ENCODE data around the gene FBRSL1. TPM values are rescaled to one million over a fixed set of nuclear protein-coding genes. Genes with fewer than 3 reads are reported as not detected.

The FBRSL1 gene
- total and polyA plus RNA-seq, 2 of the 8 experiments (the other 6 are each of a cell fraction or from before 2014, with no cell fraction given) = 18.4 to 109 TPM

DNA sequence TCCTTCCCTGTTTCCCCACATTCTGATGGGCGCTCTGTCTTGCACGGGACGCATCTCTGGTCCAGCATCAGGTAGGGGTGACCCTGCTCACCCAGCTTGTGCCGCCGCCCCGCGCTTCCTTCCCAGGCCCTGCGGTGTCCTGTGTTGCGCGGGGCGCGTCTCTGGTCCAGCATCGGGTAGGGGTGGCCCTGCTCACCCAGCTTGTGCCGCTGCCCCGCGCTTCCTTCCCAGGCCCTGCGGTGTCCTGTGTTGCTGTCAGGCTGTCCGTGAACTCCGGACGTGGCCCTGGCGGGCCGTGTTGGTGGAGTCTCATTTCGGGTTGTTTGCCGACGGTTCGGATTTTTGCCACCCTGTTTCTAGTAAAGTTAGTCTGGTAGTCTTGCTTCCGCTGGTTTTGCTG lies 6.8 kb downstream of the FBRSL1 start (continued):
- TF ChIP-seq, protein P1, sequence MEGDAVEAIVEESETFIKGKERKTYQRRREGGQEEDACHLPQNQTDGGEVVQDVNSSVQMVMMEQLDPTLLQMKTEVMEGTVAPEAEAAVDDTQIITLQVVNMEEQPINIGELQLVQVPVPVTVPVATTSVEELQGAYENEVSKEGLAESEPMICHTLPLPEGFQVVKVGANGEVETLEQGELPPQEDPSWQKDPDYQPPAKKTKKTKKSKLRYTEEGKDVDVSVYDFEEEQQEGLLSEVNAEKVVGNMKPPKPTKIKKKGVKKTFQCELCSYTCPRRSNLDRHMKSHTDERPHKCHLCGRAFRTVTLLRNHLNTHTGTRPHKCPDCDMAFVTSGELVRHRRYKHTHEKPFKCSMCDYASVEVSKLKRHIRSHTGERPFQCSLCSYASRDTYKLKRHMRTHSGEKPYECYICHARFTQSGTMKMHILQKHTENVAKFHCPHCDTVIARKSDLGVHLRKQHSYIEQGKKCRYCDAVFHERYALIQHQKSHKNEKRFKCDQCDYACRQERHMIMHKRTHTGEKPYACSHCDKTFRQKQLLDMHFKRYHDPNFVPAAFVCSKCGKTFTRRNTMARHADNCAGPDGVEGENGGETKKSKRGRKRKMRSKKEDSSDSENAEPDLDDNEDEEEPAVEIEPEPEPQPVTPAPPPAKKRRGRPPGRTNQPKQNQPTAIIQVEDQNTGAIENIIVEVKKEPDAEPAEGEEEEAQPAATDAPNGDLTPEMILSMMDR (IDR thresholded peaks at IDR 0.05; ENCODE audit: control extremely low read depth in 1 of 3, insufficient read depth in 1 of 3, low read depth in 1 of 3, low read length in 3 of 3) = no peak
- TF ChIP-seq CHD2 (IDR thresholded peaks at IDR 0.05; ENCODE audit: low read length) (no peak), RAD21 (IDR thresholded peaks at IDR 0.05 in 1 of 2, conservative IDR thresholded peaks at IDR 0.05 in 1 of 2; ENCODE audit: low read depth in 2 of 2, low read length in 2 of 2) (no peak), HDAC2 (IDR thresholded peaks at IDR 0.05; ENCODE audit: borderline replicate concordance in 1 of 2, low read depth in 2 of 2, low read length in 2 of 2) (no peak), POU5F1 (IDR thresholded peaks at IDR 0.05; ENCODE audit: low read depth, low read length) (no peak), GTF2F1 (IDR thresholded peaks at IDR 0.05; ENCODE audit: borderline replicate concordance, low read depth, low read length) (no peak)
